Activated CD8-positive, alpha-beta memory T cell treated with anti-CD3 and anti-CD28 coated beads, Interleukin-2, amount 50 U/mL, for 1 hour (primary cell): ENCODE results near the gene ESPL1.
A peak's percentile ranks its signal among the peaks of the same experiment; 100 is the strongest.

Experiments
- DNase-seq: peaks from one replicate; pipeline ENCODE4 v3.0.0-alpha.2; 2020; ENCODE audit errors: extremely low read depth

The ESPL1 gene

GRCh38 chr12:53267999-53268629 lies at the start of gene ESPL1:
Gene ESPL1 (plus strand): TSS chr12:53268299. CDS start chr12:53268767, 468 bp downstream.
- DNase-seq = peak; percentile 55

DNA sequence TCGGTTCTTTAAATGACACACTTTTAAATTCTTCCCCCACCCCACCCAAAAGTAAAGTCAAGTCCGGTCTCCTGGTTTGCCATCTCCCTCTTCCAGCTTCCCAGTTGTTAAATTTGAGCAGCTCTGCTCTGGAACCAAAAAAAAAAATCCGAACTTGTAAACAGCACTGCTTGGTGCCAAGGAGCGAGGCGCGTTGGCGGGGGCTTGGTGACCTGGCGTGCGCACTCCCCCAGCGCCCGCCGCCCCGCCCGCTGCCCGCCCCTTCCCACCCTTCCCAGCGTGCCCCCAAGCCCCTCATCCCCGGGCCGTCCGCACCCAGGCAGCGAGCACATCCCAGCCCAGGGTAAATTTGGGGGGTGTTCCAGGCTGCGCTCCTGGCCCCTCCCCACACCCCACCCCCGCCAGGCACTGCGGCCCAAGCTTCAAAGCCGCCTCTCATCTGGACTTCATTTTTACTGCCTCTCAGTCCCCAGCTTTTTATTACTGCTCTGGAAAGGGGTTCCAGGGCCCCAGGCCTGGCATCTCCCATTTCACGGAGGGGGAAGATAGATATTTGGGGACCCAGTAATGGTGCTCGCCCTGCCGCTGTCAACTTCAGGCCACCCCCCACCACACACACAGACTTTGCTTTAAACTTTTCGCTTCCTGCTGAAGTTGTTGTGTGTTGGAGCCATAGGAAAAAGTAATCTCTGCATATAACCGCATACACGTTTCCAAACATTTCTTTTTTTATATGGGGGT lies 49.4 kb upstream of the ESPL1 start:
- no peak for DNase-seq

- no peak for DNase-seq
Observed at GRCh38 chr12:53219292-53219955, 48.7 kb upstream of the ESPL1 start.

GRCh38 chr12:53219956-53220693 lies 48.0 kb upstream of the ESPL1 start:
- no peak for DNase-seq

GRCh38 chr12:53220694-53221202 lies 47.4 kb upstream of the ESPL1 start:
- no peak for DNase-seq

GRCh38 chr12:53221203-53222080 lies 46.7 kb upstream of the ESPL1 start:
- DNase-seq = no peak

- no peak for DNase-seq
Observed at GRCh38 chr12:53222170-53222721, 45.9 kb upstream of the ESPL1 start.

DNA sequence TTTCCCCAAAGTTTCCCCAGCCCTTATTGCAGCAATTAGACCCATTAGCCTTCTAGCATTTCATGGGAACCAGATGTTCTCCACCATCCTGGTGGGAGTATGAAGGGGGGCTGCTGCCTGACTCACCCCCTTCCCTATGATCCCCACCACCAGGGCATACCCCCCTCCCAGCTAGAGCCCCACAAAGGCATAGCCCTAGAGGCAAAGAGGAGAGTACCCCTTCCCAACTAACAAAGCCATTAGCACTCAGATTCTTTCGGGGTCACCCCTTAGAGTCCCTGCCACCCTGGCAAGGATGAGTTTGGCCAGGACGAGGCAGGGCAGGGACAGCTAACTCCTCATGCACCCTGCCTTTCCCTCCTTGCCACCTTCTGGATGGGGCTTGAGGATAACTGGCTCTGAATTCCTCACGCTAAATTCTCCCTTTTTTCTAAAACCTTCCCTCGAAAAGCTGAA lies 45.3 kb upstream of the ESPL1 start:
- DNase-seq = no peak

- no peak for DNase-seq
Observed at GRCh38 chr12:53223389-53224060, 44.6 kb upstream of the ESPL1 start.

DNA sequence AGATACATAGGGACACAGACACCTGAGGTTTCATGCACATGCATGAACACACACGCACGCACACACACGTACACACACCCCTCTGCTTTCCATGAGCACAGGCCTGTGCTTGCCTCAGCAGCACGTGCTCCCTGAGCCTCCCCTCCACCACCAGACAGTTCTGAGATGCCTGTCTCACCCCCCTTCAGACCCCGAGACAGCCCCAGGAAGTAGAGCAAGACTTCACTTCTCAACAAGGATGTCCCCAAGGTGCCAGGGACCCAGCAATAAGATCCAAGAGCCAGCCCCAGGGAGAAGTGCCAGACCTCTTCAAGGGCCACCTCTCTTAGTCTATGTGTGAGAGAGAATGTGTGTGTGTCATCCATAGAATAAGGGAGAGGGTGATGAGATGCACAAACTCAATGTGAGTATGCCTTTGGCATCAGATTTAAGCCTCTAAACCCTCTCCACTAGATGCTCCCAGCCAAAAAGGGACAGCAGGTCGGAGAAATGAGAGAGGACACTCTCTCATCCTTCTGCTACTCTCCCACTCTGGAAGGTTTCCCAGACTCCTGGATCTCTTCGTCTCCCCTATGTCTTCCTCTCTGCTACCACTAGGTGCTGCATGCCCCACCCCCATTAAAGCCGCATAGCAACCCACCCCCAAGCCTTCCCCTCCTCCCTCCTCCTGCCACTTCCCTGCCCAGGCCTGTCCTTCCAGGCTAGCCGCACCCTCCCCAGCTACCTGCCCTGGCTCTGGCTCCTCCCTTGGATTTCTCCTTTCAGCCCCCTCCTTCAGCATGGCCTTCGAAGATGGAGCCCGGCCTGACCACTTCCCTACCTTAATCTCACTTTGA lies 43.8 kb upstream of the ESPL1 start:
- no peak for DNase-seq

DNA sequence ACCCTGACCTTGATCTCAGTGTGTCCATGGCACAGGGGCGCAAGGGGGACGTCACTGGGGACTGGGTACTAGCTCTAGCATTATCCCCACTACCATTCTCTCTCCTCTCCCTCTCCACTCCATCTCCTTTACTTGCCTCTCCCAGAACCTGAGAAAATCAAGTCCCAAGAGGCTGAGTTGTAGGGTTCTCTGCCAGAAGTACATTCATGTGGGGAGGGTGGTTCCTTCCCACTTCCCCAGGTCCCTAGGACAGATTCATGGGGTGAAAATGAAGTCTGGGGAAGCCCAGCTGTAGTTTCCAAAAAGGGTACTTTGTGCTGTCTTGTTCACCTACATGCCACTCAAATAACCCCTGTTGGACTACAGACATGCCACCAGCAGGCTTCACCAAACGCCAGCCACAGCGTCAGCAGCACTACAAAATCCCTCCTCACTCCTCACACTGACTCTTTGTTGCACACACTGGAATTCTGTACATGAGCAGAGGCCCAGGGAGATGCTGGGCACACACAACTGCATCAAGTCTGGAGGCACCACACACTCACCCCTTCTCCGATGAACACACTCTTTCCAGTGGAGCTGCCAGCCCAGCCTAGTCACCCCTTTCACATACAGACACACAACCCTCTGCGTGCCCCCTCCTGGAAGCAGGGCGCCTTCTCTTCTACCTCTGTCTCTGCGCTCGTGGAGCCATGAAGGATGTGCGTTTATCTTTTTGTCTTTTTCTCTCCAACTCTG lies 43.0 kb upstream of the ESPL1 start:
- no peak for DNase-seq

DNA sequence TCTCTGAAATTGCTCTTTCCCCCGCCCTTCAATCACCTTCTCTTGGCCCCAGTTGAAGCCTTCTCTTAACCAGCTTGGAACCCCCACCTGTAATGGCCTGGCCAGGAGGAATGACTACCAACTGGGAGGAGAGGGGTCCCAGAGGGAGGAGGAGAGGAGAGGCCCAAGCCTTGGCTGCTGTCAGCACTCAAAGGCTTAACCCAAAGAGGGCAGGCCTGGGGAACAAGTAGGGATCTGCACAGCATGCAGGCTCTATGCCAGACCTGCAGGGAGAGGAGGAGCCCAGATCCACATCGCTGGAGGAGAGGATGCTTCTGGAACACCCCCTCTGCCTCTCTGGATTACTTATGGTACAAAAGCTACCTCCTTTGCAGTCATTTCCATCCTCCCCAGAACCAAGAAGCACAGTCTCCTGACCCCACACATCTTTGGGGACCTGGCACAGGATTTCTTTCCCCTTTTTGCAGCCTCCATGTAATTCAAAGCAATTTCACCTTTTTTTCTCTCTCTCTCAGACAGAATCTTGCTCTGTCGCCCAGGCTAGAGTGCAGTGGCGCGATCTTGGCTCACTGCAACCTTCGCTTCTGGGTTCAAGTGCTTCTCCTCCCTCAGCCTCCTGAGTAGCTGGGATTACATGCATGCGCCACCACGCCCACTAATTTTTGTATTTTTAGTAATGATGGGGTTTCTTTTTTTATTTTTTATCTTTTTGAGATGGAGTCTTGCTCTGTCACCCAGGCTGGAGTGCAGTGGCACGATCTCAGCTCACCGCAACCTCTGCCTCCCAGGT lies 42.3 kb upstream of the ESPL1 start:
- no peak for DNase-seq

- DNase-seq = no peak
Observed at GRCh38 chr12:53226815-53227214, 41.3 kb upstream of the ESPL1 start.

DNA sequence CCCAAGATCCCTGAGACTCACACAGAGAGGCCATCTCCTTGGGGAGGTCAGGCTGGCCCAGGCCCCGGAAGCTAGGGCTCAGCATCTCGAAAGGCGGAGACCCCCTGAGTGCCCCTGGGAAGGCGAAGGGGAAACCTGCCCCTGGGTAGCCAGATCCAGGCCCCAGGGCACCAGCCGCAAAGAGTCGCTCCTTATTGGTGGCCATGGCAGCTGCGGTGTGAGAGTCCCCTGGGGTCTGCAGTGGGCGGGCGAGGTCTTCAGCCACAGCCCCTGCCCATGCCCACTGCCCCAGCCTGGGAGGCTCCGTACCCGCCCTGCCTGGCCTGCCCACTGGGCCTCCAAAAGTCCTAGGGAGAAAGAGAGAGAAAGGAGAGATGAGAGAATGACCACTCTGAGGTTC lies 40.8 kb upstream of the ESPL1 start:
- DNase-seq = no peak

GRCh38 chr12:53227836-53228235 lies 40.3 kb upstream of the ESPL1 start:
- no peak for DNase-seq

GRCh38 chr12:53229454-53229853 lies 38.6 kb upstream of the ESPL1 start:
- DNase-seq = no peak

DNA sequence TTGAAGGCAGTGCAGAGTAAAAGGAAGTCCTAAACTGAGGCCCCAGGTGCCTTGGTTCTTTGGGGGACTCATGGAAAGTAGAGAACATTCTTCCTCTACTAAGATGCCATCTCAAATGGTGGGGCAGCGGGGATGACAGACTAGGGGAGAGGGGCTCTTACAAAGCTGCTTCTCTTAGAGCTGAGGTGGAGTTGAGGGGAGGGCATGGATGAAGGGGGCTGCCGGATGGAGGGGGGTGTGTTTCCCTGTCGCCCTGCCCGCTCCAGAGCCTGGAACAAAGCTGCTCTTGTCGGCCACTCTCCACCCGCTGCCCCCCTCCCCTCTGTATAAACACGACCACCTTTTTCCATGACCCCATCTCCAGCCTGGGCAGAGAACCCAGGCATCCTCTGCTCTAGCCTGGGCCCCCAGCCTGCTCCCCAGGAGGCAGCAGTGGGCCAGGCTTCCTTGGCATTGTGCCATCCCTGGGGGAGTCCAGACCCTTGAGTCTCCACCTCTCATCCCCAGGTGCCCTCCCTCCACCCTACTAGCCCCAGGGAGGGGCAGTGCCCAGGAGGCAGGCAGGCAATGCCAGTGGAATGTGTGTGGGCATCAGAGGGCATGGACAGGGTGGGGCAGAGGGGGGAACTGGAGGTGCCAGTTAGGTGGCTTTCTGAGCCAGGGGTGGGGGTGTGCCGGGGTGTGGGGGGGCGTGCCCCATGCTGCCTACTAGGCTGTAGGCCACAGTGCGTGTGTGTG lies 37.8 kb upstream of the ESPL1 start:
- no peak for DNase-seq
